OCI-LY3 (cell line): ENCODE results near the gene CMIP.
A peak's percentile ranks its signal among the peaks of the same experiment; 100 is the strongest.

Source experiments
- H2AFZ ChIP-seq: fragments of 200-600, 300-600 bp; shearing (Covaris generic); 2 replicates; pipeline ENCODE4 v1.6.0; 2014; ENCODE audit warnings: antibody characterized with exemption, low read depth, low read length
- H3K27ac ChIP-seq: fragments of 200-600, 300-600 bp; sonication (generic); 2 replicates; pipeline ENCODE4 v1.5.1; 2014; ENCODE audit warnings: mild to moderate bottlenecking, low read length, moderate library complexity, mixed read lengths
- H3K27me3 ChIP-seq: fragments of 200-600, 300-600 bp; sonication (generic); 2 replicates; pipeline ENCODE4 v1.6.1; 2014; ENCODE audit warnings: low read depth, low read length, mixed read lengths
- H3K36me3 ChIP-seq: fragments of 200-600, 300-600 bp; sonication (generic); replicated peaks from 2 replicates; pipeline ENCODE3; 2014; ENCODE audit warnings: low read depth, low read length, mixed read lengths
- H3K4me1 ChIP-seq: fragments of 300-600, 200-600 bp; sonication (generic); 2 replicates; pipeline ENCODE4 v1.6.1; 2014; ENCODE audit warnings: low read length, mixed read lengths
- H3K4me2 ChIP-seq: fragments of 200-600, 300-600 bp; sonication (generic); 2 replicates; pipeline ENCODE4 v1.6.1; 2014; ENCODE audit warnings: low read length, mixed read lengths
- H3K4me3 ChIP-seq: fragments of 300-600, 200-600 bp; sonication (generic); 2 replicates; pipeline ENCODE4 v1.5.1; 2014; ENCODE audit warnings: antibody characterized with exemption, mild to moderate bottlenecking, low read length, moderate library complexity
- H3K79me2 ChIP-seq: fragments of 300-600, 200-600 bp; shearing (Covaris generic); 2 replicates; pipeline ENCODE4 v1.6.1; 2014; ENCODE audit warnings: mild to moderate bottlenecking, low read length, mixed read lengths
- H3K9ac ChIP-seq: fragments of 300-600, 200-600 bp; shearing (Covaris generic); 2 replicates; pipeline ENCODE4 v1.6.0; 2014; ENCODE audit warnings: mild to moderate bottlenecking, low read length, moderate library complexity
- H3K9me3 ChIP-seq: fragments of 200-600, 300-600 bp; shearing (Covaris generic); 2 replicates; pipeline ENCODE4 v1.6.1; 2014; ENCODE audit warnings: low read length, mixed read lengths; ENCODE audit not compliant: insufficient read depth
- H4K20me1 ChIP-seq: fragments of 200-600, 300-600 bp; sonication (generic); 2 replicates; pipeline ENCODE4 v1.6.1; 2016; ENCODE audit warnings: low read length, mixed read lengths; ENCODE audit not compliant: insufficient read depth
- CTCF ChIP-seq: fragments of 200-600, 300-600 bp; sonication (generic); IDR thresholded peaks from 2 replicates; pipeline ENCODE4 v1.5.1; 2014; ENCODE audit warnings: antibody characterized with exemption, low read length, low read depth
- EZH2phosphoT487 ChIP-seq: fragments of 200-600 bp; shearing (Covaris generic); IDR thresholded peaks from 2 replicates; pipeline ENCODE4 v1.6.1; 2018; ENCODE audit warnings: antibody characterized with exemption, mixed run types, low read depth

Gene CMIP

GRCh38 chr16:81429045-81429521 lies 15.5 kb upstream of the CMIP start:
- no peaks in the 10 kb centered on the region for H3K9me3 ChIP-seq
- H3K9ac ChIP-seq = peak overlapping the region; percentile 6; the same call in 1 of the 2 replicates
- peak overlapping the region; percentile 32 for H3K4me2 ChIP-seq
- no peaks in the 10 kb centered on the region for H3K79me2 ChIP-seq
- no peaks in the 10 kb centered on the region for H3K36me3 ChIP-seq
- peaks cover 70% of the 10 kb centered on the region for H3K4me1 ChIP-seq
- no peaks in the 10 kb centered on the region for H3K27me3 ChIP-seq
- no peak overlapping the region for H3K27ac ChIP-seq
- 0 out of 2 replicates have a peak overlapping the region, but pooled peaks have one; percentile 14 for H2AFZ ChIP-seq
- TF ChIP-seq EZH2phosphoT487 = no peak
- TF ChIP-seq CTCF = peak; percentile 56
- H4K20me1 ChIP-seq = no peaks in the 10 kb centered on the region
- no peak overlapping the region for H3K4me3 ChIP-seq

DNA sequence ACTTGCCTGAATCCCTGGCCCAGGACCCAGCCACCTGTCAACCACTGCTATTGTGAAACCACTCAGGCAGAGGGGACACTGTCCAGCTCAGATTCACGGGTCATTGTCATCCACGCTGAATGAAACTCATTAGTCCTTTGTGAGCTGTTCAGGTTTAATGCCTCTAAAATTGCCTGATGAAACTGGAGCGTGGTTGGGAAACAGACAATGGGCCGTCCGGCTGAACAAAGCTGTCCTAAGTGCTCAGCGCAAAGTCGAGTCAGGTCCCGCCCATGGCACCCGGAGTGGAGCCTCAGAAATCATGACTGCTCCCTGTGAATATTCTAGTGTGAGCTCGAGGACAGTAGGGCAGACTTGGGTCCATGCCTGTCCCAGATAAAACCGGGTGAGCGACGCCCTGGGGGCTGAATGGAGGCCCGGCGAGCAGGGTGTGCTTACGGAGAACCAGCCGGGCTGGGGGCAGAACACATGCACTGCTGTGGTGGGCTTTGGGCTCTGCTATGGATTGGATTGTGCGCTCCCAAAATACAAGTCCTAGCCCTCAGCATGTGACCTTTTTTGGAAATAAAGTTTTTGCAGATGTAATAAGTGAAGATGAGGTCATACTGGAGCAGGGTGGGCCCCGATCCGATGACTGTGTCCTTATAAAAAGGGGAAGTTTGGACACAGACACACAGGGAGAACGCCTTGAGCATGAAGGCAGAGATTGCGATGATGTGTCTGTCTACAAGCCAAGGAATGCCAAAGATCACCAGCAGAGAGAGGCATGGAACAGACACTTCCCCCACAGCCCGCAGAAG lies 12.9 kb upstream of the CMIP start:
- H4K20me1 ChIP-seq = no peaks in the 10 kb centered on the region
- H3K4me3 ChIP-seq = peak overlapping the region; percentile 64
- peaks cover 76% of the 10 kb centered on the region for H3K4me1 ChIP-seq
- H3K9ac ChIP-seq = peak overlapping the region; percentile 76
- H3K4me2 ChIP-seq = peak overlapping the region; percentile 83
- peak overlapping the region; percentile 52; the same call in 1 of the 2 replicates for H2AFZ ChIP-seq
- peak overlapping the region; percentile 96 for H3K27ac ChIP-seq
- no peaks in the 10 kb centered on the region for H3K36me3 ChIP-seq
- H3K79me2 ChIP-seq = no peaks in the 10 kb centered on the region
- H3K27me3 ChIP-seq = peaks cover 3% of the 10 kb centered on the region; the same call in 1 of the 2 replicates
- H3K9me3 ChIP-seq = no peaks in the 10 kb centered on the region
- TF ChIP-seq CTCF (no peak), EZH2phosphoT487 (no peak)

DNA sequence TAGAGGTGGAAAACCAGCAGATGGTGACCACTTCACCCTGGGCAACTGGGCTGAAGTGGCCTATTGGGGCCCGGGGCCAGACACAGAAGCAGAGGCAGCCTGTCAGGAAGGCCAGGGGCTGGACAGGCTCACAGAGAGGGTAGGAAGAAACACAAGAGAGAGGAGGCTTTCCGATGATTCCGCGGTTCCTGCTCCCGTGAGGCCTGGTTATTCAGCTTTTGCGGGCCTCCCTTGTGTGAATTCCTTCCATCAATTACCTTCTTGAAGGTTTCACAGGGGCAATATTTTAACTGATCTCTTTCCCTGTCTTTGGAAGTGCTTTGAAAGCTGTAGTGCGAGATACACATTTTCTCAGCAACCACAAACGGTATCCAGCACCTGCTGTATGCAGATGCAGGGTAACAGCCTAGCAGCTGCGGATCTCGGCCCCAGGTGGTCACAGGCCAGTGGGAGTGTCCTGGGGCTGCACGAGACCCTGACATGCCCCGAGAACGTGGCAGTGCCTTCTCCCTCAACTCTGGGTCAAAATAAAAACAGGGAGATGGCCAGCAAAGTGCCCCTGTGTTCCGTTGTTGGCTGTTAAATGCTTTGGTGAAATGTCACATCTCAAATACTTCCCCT lies 11.6 kb upstream of the CMIP start:
- H3K27me3 ChIP-seq = peaks cover 6% of the 10 kb centered on the region; the same call in 1 of the 2 replicates
- peak overlapping the region; percentile 27; the same call in 1 of the 2 replicates for H2AFZ ChIP-seq
- H3K4me3 ChIP-seq = peak overlapping the region; percentile 59
- no peaks in the 10 kb centered on the region for H4K20me1 ChIP-seq
- H3K9ac ChIP-seq = peak overlapping the region; percentile 76
- H3K9me3 ChIP-seq = no peaks in the 10 kb centered on the region
- TF ChIP-seq CTCF (no peak), EZH2phosphoT487 (no peak)
- H3K79me2 ChIP-seq = no peaks in the 10 kb centered on the region
- H3K4me2 ChIP-seq = peak overlapping the region; percentile 83
- no peaks in the 10 kb centered on the region for H3K36me3 ChIP-seq
- peaks cover 70% of the 10 kb centered on the region for H3K4me1 ChIP-seq
- H3K27ac ChIP-seq = peak overlapping the region; percentile 96

- H3K79me2 ChIP-seq = no peaks in the 10 kb centered on the region
- H3K9ac ChIP-seq = no peak overlapping the region
- H3K27ac ChIP-seq = no peak overlapping the region
- H3K36me3 ChIP-seq = no peaks in the 10 kb centered on the region
- peaks cover 56% of the 10 kb centered on the region for H3K4me1 ChIP-seq
- H2AFZ ChIP-seq = no peak overlapping the region
- H3K9me3 ChIP-seq = no peaks in the 10 kb centered on the region
- TF ChIP-seq EZH2phosphoT487 = no peak
- no peak for TF ChIP-seq CTCF
- H3K4me2 ChIP-seq = no peak overlapping the region
- no peak overlapping the region for H3K4me3 ChIP-seq
- peaks cover 18% of the 10 kb centered on the region; the same call in 1 of the 2 replicates for H3K27me3 ChIP-seq
- no peaks in the 10 kb centered on the region for H4K20me1 ChIP-seq
These were observed 9.5 kb upstream of the CMIP start for GRCh38 chr16:81435103-81435502.
